Chondrocyte (in vitro differentiated cells): ENCODE measurements around the gene TMED6. TPM values are rescaled to one million over a fixed set of nuclear protein-coding genes. Genes with fewer than 3 reads are reported as not detected.
A peak's percentile ranks its signal among the peaks of the same experiment; 100 is the strongest.

Source experiments
- DNase-seq: peaks from one replicate; pipeline ENCODE4 v3.0.0; 2021; ENCODE audit warnings: mixed read lengths, low spot score
- H3K27ac Mint-ChIP-seq: one replicate; pipeline ENCODE4 v1.8.0; 2021; ENCODE audit warnings: mild to moderate bottlenecking, moderate library complexity, mixed read lengths; ENCODE audit not compliant: unreplicated experiment
- H3K27me3 Mint-ChIP-seq: 2 replicates; pipeline ENCODE4 v1.8.0; 2021; ENCODE audit warnings: low read depth, mixed read lengths
- H3K36me3 Mint-ChIP-seq: 2 replicates; pipeline ENCODE4 v1.8.0; 2021; ENCODE audit warnings: low read depth, mixed read lengths
- H3K4me1 Mint-ChIP-seq: 2 replicates; pipeline ENCODE4 v1.8.0; 2021; ENCODE audit warnings: low read depth, mild to moderate bottlenecking, mixed read lengths
- H3K4me3 Mint-ChIP-seq: one replicate; pipeline ENCODE4 v1.8.0; 2021; ENCODE audit warnings: mild to moderate bottlenecking, moderate library complexity, mixed read lengths; ENCODE audit not compliant: unreplicated experiment
- H3K9me3 Mint-ChIP-seq: 2 replicates; pipeline ENCODE4 v1.8.0; 2021; ENCODE audit warnings: low read depth, mixed read lengths
- total RNA-seq: library from RNA; stranded (reverse); gene quantifications from 3 replicates; pipeline ENCODE4 v1.2.1, GENCODE V29; 2021
- TF ChIP-seq, protein P1 (sequence below): fragments of 200-600 bp; sonication (generic); IDR thresholded peaks from 2 replicates; pipeline ENCODE4 v1.5.0; 2021; ENCODE audit warnings: antibody characterized with exemption, mild to moderate bottlenecking, moderate library complexity

TMED6 gene
- total RNA-seq, 1 donor from 2014 or later, result 0.55 TPM

- H3K4me3 Mint-ChIP-seq, result no peak overlapping the region
Observed at GRCh38 chr16:69393898-69394849, 42.6 kb upstream of the TMED6 start.

GRCh38 chr16:69386596-69386995 is 35.0 kb upstream of the TMED6 start:
- Mint-ChIP-seq H3K4me1 (peaks cover 16% of the 10 kb centered on the region), H3K9me3 (no peaks in the 10 kb centered on the region), H3K36me3 (peaks cover 12% of the 10 kb centered on the region), H3K4me3 (peak overlapping the region; percentile 80), H3K27me3 (no peaks in the 10 kb centered on the region), H3K27ac (peak overlapping the region; percentile 94)
- TF ChIP-seq, protein P1, sequence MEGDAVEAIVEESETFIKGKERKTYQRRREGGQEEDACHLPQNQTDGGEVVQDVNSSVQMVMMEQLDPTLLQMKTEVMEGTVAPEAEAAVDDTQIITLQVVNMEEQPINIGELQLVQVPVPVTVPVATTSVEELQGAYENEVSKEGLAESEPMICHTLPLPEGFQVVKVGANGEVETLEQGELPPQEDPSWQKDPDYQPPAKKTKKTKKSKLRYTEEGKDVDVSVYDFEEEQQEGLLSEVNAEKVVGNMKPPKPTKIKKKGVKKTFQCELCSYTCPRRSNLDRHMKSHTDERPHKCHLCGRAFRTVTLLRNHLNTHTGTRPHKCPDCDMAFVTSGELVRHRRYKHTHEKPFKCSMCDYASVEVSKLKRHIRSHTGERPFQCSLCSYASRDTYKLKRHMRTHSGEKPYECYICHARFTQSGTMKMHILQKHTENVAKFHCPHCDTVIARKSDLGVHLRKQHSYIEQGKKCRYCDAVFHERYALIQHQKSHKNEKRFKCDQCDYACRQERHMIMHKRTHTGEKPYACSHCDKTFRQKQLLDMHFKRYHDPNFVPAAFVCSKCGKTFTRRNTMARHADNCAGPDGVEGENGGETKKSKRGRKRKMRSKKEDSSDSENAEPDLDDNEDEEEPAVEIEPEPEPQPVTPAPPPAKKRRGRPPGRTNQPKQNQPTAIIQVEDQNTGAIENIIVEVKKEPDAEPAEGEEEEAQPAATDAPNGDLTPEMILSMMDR, result no peak
- DNase-seq, result no peak

More at GRCh38 chr16:69393898-69394849, 42.6 kb upstream of the TMED6 start:
- H3K9me3 Mint-ChIP-seq, result no peaks in the 10 kb centered on the region
- H3K27me3 Mint-ChIP-seq, result no peaks in the 10 kb centered on the region
- no peaks in the 10 kb centered on the region for H3K36me3 Mint-ChIP-seq
- H3K27ac Mint-ChIP-seq, result no peak overlapping the region
- H3K4me1 Mint-ChIP-seq, result peaks cover 23% of the 10 kb centered on the region
- TF ChIP-seq, protein P1, result no peak
- DNase-seq, result no peak

DNA sequence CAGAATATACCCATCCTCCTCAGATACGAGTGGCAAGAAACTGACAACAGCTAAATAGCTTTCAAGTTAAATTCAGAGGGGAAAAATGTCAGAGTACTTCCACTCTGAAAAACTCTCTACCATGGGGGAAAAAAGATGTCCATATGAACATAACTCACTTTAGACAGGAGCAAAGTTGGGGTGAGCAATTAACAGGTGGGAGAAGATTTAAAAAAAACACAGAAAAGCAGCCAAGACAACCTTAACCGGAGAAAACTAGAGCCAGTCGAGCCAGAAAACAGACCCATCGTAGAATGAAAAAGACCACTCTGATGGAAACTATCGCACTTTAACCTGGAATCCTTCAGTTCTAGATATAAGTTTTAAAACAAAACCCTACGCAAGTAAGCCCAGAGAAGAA is 33.4 kb upstream of the TMED6 start:
- Mint-ChIP-seq H3K9me3 (no peaks in the 10 kb centered on the region), H3K27ac (peak overlapping the region; percentile 94), H3K4me1 (peaks cover 20% of the 10 kb centered on the region), H3K27me3 (no peaks in the 10 kb centered on the region), H3K36me3 (peaks cover 12% of the 10 kb centered on the region), H3K4me3 (peak overlapping the region; percentile 80)
- TF ChIP-seq, protein P1, result no peak
- DNase-seq, result no peak

DNA sequence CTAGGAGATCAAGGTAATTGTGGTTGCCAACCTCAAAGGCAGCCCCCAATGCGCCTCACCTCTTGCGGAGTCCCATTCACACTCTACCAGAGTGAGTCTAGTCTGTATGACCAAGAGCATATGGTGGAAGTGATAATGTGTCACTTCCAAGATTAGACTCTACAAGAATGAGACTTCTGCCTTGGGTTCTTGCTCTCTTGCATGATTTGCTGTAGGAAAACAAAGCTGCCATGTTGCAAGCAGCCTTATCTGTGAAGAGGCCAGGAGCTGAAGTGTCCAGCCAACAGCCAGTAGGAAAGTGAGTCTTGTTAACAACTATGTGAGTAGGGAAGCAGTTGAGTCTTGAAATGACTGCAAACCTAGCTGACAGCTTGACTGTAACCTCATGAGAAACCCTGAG is 30.8 kb upstream of the TMED6 start:
- no peak overlapping the region for H3K27ac Mint-ChIP-seq
- no peaks in the 10 kb centered on the region for H3K9me3 Mint-ChIP-seq
- TF ChIP-seq, protein P1, result no peak
- H3K27me3 Mint-ChIP-seq, result no peaks in the 10 kb centered on the region
- H3K4me1 Mint-ChIP-seq, result peaks cover 26% of the 10 kb centered on the region
- no peak overlapping the region for H3K4me3 Mint-ChIP-seq
- no peak for DNase-seq
- H3K36me3 Mint-ChIP-seq, result peaks cover 21% of the 10 kb centered on the region

DNA sequence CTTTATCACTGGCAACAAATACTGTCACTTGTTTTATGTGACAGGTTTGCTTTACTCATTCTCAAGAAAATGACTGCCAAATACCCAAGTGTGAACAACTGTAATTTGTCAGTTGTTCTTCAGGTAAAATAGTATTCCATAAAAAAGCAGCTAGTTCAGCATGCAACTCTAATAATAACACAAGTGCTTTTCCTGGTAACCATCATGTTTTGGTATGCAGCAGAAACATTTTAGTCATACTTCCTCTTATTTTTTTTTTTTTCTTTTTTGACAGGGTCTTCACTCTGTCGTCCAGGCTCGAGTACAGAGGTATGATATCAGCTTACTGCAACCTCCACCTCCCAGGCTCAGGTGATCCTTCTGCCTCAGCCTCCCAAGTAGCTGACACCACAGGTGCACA is 29.6 kb upstream of the TMED6 start:
- no peaks in the 10 kb centered on the region for H3K9me3 Mint-ChIP-seq
- no peak for DNase-seq
- peaks cover 21% of the 10 kb centered on the region for H3K36me3 Mint-ChIP-seq
- peaks cover 26% of the 10 kb centered on the region for H3K4me1 Mint-ChIP-seq
- no peaks in the 10 kb centered on the region for H3K27me3 Mint-ChIP-seq
- H3K27ac Mint-ChIP-seq, result peak overlapping the region; percentile 70
- TF ChIP-seq, protein P1, result no peak
- no peak overlapping the region for H3K4me3 Mint-ChIP-seq
